NT2/D1 (cell line): ENCODE results near the gene CDH8.

Experiments used
- YY1 ChIP-seq: IDR thresholded peaks from 2 replicates; pipeline ENCODE4 v1.6.1; 2011; ENCODE audit not compliant: insufficient read length, insufficient read depth
- ZNF274 ChIP-seq: IDR thresholded peaks from 2 replicates; pipeline ENCODE4 v1.6.1; 2011; ENCODE audit warnings: mild to moderate bottlenecking, low read depth, low read length

DNA sequence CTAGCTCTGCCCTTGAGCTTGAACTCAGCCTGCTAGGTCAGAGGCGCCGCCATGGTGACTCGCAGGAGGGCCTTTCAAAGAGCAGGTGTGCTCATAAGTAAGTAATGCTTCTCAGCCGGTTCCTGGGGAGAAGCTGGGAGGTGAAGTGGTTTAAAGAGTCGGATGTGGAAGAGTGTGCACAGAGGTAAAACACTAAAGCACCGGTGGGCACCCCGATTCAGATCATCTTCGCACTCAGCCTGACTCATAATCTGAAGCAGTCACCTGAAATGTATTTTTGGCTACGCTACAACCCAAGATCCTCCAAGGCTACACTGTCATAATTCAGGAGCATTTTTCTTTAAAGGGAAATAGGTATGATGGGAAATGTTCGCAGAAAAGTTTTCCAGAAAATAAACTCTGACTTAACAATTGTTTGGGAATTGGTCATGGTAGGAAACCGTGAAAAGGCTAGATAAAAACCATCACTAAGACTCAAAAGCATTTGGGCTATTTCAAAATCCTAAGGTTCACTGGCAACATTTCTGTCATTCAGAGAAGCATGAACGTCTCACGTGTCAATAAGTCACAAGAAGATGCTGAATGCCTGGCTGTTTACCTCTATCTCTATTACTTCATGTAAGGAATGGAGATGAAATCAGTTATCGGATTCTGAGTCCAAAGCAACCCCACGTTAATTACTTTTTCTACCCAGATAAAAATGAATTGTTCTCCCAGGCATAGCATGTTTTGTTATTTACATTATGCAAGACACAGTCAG lies 17.8 kb downstream of the CDH8 start:
- TF ChIP-seq YY1, result no peak
- TF ChIP-seq ZNF274, result no peak
